Right renal cortex interstitium (tissue), 3 donors: ENCODE results near the gene PIEZO2. TPM values are rescaled to one million over a fixed set of nuclear protein-coding genes. Genes with fewer than 3 reads are reported as not detected.

Source experiments
- DNase-seq, 3 donors: peaks; one replicate each; pipeline ENCODE4 v3.0.0-alpha.2; 2013; ENCODE audit warnings: low read depth in 3 of 3, low spot score in 2 of 3
- polyA plus RNA-seq, 3 donors: library from polyadenylated mRNA; unstranded; fragments of 120-200 nt; gene quantifications; one replicate each; pipeline ENCODE4 v1.2.1, GENCODE V29; 2013; ENCODE audit not compliant: insufficient read length in 3 of 3

PIEZO2 gene
- polyA plus RNA-seq, 3 donors: 16.6 to 17.6 (median 16.9) TPM

- no peak for DNase-seq
Measured at GRCh38 chr18:10820681-10821080, 328.7 kb downstream of the PIEZO2 start.

- no peak for DNase-seq
Measured at GRCh38 chr18:10814336-10814735, 335.0 kb downstream of the PIEZO2 start.

GRCh38 chr18:10805587-10806118 is 343.7 kb downstream of the PIEZO2 start:
- no peak for DNase-seq

- no peak for DNase-seq
Measured at GRCh38 chr18:10804126-10804525, 345.2 kb downstream of the PIEZO2 start.

- DNase-seq: no peak
Measured at GRCh38 chr18:10798727-10799550, 350.4 kb downstream of the PIEZO2 start.

GRCh38 chr18:10797896-10798295 is 351.5 kb downstream of the PIEZO2 start:
- no peak for DNase-seq

- no peak for DNase-seq
Measured at GRCh38 chr18:10794771-10795170, 354.6 kb downstream of the PIEZO2 start.

- DNase-seq: no peak
Measured at GRCh38 chr18:10793730-10794370, 355.5 kb downstream of the PIEZO2 start.

GRCh38 chr18:10792181-10792580 is 357.2 kb downstream of the PIEZO2 start:
- DNase-seq: no peak

GRCh38 chr18:10791169-10791831 is 358.1 kb downstream of the PIEZO2 start:
- no peak for DNase-seq

GRCh38 chr18:10789180-10789579 is 360.2 kb downstream of the PIEZO2 start:
- DNase-seq: no peak

- DNase-seq: no peak
Measured at GRCh38 chr18:10787293-10787901, 362.0 kb downstream of the PIEZO2 start.

- no peak for DNase-seq
Measured at GRCh38 chr18:10785798-10786197, 363.6 kb downstream of the PIEZO2 start.

- DNase-seq: no peak
Measured at GRCh38 chr18:10784596-10785202, 364.7 kb downstream of the PIEZO2 start.

GRCh38 chr18:10783941-10784340 is 365.4 kb downstream of the PIEZO2 start:
- DNase-seq: no peak

- DNase-seq: no peak
Measured at GRCh38 chr18:10776493-10776892, 372.9 kb downstream of the PIEZO2 start.

GRCh38 chr18:10775026-10775425 is 374.3 kb downstream of the PIEZO2 start:
- DNase-seq: no peak

- DNase-seq: no peak
Measured at GRCh38 chr18:10771053-10771709, 378.2 kb downstream of the PIEZO2 start.

GRCh38 chr18:10770264-10770663 is 379.1 kb downstream of the PIEZO2 start:
- DNase-seq: no peak

GRCh38 chr18:10768221-10768620 is 381.1 kb downstream of the PIEZO2 start:
- DNase-seq: no peak
